IPS-18a (cell line): ENCODE results near the gene ERVK3-1.

ENCODE experiments used
- H3K27ac ChIP-seq: one replicate; pipeline ENCODE4 v1.5.1; 2013; ENCODE audit warnings: low read length
- H3K27me3 ChIP-seq: one replicate; pipeline ENCODE4 v1.6.1; 2013; ENCODE audit warnings: mild to moderate bottlenecking, low read length; ENCODE audit not compliant: control insufficient read depth, insufficient read depth
- H3K36me3 ChIP-seq: one replicate; pipeline ENCODE4 v1.6.1; 2013; ENCODE audit warnings: low read depth, low read length; ENCODE audit not compliant: control insufficient read depth
- H3K4me1 ChIP-seq: one replicate; pipeline ENCODE4 v1.6.1; 2013; ENCODE audit warnings: low read depth, low read length; ENCODE audit not compliant: control insufficient read depth
- H3K4me3 ChIP-seq: one replicate; pipeline ENCODE4 v1.5.1; 2013; ENCODE audit warnings: low read length
- H3K9ac ChIP-seq: one replicate; pipeline ENCODE4 v1.6.1; 2013; ENCODE audit warnings: mild to moderate bottlenecking, low read length, moderate library complexity
- H3K9me3 ChIP-seq: one replicate; pipeline ENCODE4 v1.6.1; 2013; ENCODE audit warnings: low read depth, low read length; ENCODE audit not compliant: control insufficient read depth

The ERVK3-1 gene

GRCh38 chr19:58349590-58349989 lies 44.4 kb downstream of the ERVK3-1 start:
- Histone ChIP-seq H3K9ac (no peak overlapping the region), H3K27ac (no peak overlapping the region), H3K4me3 (no peak overlapping the region), H3K27me3 (peaks cover 20% of the 10 kb centered on the region), H3K4me1 (peaks cover 4% of the 10 kb centered on the region), H3K36me3 (no peaks in the 10 kb centered on the region), H3K9me3 (no peaks in the 10 kb centered on the region)

DNA sequence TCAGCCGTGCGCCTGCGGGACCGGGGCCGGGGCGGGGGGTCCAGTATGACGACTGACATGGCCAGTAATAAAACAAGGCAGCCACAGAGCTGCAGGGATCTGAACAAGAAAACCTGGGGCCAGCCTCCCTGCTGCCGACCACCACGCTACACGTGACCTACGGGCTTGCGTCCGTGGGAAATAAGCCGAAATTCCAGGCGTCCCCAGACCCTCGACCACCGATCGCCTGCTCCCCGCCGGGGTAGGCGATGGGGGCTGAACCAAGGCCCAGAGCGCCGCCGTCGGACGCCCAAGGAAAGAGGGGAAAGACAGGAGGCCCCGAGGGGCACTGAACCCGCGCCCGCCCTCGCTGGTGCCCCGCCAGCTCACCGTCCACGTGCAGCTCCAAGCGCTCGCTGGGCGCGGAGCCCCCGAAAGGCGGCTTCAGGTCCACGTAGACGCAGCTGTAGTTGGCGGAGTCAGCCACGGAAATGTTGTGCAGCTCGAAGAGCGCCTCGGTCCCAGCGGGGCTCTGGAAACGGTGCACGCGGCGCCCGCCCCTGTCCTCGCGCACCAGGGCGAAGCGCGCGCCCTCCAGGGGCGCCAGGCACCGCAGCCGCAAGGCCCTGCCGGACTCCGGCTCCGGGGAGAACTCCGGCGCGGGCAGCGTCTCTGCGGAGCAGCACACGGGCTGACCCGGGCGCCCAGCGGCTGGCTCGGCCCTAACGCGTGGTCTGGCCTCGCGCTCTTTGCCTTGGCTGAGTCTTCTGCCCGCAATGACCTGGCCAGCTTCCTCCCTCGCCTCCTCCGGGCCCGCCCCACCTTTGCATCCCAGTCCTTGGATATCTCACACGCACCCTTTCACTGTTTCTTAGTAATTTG lies 45.1 kb downstream of the ERVK3-1 start:
- peaks cover 4% of the 10 kb centered on the region for H3K4me1 ChIP-seq
- H3K9me3 ChIP-seq: no peaks in the 10 kb centered on the region
- H3K36me3 ChIP-seq: no peaks in the 10 kb centered on the region
- no peak overlapping the region for H3K4me3 ChIP-seq
- no peak overlapping the region for H3K9ac ChIP-seq
- no peak overlapping the region for H3K27ac ChIP-seq
- peaks cover 20% of the 10 kb centered on the region for H3K27me3 ChIP-seq

- Histone ChIP-seq H3K4me3 (no peak overlapping the region), H3K9ac (no peak overlapping the region), H3K27me3 (peaks cover 16% of the 10 kb centered on the region), H3K27ac (no peak overlapping the region), H3K36me3 (no peaks in the 10 kb centered on the region), H3K9me3 (no peaks in the 10 kb centered on the region), H3K4me1 (peaks cover 4% of the 10 kb centered on the region)
Measured at GRCh38 chr19:58350871-58351557, 45.8 kb downstream of the ERVK3-1 start.

DNA sequence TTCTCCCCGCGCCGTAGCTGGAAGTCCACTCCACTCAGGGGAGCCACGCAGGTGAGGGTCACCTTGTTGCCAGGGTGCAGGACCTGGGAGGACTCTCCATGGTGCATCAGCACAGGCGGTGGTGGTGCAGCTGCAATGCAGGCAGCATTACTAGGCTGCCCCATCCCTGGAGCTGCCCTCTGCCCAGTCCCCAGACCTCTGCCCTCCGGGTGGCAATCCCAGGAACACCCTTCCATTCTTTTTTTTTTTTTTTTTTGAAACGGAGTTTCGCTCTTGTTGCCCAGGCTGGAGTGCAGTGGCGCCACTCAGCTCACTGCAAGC lies 46.3 kb downstream of the ERVK3-1 start:
- Histone ChIP-seq H3K27me3 (peaks cover 11% of the 10 kb centered on the region), H3K36me3 (no peaks in the 10 kb centered on the region), H3K9ac (no peak overlapping the region), H3K4me1 (peaks cover 4% of the 10 kb centered on the region), H3K9me3 (no peaks in the 10 kb centered on the region), H3K4me3 (no peak overlapping the region), H3K27ac (no peak overlapping the region)

DNA sequence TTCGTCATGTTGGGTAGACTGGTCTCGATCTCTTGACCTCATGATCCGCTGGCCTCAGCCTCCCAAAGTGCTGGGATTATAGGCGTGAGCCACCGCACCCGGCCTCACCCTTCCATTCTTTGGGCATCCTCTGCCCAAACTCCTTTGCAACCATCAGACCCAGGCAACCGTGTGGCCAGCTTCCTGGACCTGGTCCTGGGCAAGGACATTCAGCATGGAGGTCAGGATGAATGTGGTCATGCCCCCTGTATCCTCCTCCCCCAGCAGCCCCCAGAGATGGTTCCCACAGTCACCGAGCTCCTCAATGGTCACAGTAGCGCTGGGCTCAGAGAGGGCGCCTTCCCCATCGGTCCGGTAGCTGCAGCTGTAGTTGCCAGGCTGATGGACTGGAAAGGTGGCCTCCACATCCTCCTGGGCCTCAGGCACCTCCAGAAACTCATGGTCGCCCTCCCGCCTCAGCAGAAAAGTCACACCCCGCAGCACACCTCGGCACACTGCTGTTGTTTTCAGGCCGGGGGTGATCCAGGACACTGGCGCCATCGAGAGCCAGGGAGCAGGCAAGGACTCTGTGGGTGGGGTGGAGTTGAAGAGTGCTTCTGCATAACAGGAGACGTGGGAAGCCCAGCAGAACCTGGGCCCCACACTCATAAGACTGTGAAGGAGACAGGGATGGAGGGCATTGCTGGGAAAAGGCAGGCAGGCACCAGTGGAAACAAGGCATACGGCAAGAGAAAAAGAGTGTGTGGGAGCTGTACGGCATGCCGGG lies 47.0 kb downstream of the ERVK3-1 start:
- no peak overlapping the region for H3K9ac ChIP-seq
- H3K4me3 ChIP-seq: no peak overlapping the region
- peaks cover 7% of the 10 kb centered on the region for H3K27me3 ChIP-seq
- no peak overlapping the region for H3K27ac ChIP-seq
- no peaks in the 10 kb centered on the region for H3K9me3 ChIP-seq
- H3K36me3 ChIP-seq: no peaks in the 10 kb centered on the region
- peaks cover 4% of the 10 kb centered on the region for H3K4me1 ChIP-seq

DNA sequence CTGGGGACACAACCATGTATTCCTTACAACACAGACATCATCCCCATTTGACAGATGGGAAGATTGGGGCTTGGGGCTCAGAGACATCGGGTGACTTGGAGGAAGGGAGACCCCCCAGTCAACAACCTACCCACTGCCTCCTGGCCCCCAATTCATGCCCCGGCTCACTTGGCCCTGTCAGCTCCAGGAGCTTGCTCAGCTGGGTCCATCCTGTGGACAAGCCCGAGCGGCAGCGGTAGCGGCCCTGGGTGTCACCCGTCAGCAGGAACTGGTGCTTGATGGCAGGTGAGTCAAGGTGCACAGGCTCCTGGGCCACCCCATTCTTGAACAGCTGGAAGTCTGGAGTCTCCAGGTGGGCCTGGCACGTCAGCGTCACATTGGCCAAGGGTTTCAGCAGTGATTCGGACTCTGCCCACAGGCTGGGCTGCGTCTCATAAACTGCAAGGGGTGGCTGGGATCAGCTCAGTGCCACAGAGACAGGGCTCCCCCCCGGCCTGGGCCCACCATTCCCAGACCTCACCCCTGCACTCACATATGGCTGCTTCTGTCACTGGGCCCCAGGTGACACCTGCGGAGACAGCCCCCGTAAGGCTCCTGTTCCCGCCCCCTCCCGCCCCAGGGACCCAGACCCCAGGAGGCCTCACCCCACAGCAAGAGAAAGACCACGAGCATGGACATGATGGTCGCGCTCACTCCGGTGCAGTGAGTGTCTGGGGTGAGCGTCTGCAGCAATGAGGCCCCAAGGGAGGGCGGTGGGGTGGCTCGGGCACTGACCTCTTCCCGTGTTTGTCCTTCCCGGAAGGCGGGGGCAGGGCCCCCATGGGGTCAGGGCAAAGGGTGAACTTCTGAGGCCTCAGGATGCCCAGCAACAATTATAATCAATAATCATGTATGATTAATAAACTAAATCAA lies 47.8 kb downstream of the ERVK3-1 start, which contains the start of gene A1BG:
Gene A1BG (minus strand): TSS at position 733 of the 912 bp plus-strand sequence. CDS start 55 bp downstream, at position 678.
- no peaks in the 10 kb centered on the region for H3K36me3 ChIP-seq
- peaks cover 4% of the 10 kb centered on the region for H3K4me1 ChIP-seq
- no peak within 1 kb of the TSS for H3K27ac ChIP-seq
- no peaks in the 10 kb centered on the region for H3K9me3 ChIP-seq
- H3K27me3 ChIP-seq: peaks cover 7% of the 10 kb centered on the region
- H3K4me3 ChIP-seq: no peak within 1 kb of the TSS
- no peak within 1 kb of the TSS for H3K9ac ChIP-seq

DNA sequence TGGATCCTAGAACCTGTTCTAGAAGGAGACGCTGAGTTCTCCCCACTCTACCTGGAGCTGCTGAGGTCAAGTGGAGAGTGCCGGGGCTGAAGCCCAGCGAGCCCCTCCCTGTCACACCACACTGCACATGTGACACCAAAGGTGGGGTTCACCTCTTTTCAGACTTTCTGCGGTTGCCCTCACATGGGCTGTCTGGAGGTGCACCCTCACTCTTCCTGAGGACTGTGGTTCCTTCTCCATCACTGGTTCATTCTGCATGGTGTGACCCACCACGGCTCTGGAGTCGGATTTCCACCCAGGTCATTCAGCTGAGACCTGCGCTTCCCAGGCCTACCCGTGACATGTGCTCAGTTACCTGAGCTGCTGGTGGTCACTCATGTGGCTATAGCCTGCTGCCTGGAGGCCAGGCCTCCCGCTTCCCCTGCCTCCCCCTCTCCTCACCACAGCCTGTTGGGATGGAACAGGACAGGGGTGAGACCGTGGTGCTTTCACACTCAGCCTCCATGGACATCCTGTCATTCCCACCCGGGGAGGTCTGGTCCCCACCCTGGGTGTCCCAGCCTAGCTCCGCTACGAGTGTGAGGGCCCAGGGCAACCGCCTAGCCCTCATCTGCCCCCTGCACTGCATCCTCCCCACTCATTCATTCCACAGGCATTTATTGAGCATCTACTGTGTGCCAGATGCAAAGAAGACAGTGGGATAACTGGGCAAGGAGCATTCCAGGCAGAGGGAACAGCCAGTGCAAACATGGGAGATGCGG lies 48.7 kb downstream of the ERVK3-1 start:
- Histone ChIP-seq H3K4me1 (no peaks in the 10 kb centered on the region), H3K9ac (no peak overlapping the region), H3K9me3 (no peaks in the 10 kb centered on the region), H3K36me3 (no peaks in the 10 kb centered on the region), H3K27ac (no peak overlapping the region), H3K27me3 (no peaks in the 10 kb centered on the region), H3K4me3 (no peak overlapping the region)

- H3K9ac ChIP-seq: no peak overlapping the region
- no peak overlapping the region for H3K27ac ChIP-seq
- no peaks in the 10 kb centered on the region for H3K9me3 ChIP-seq
- H3K27me3 ChIP-seq: no peaks in the 10 kb centered on the region
- H3K36me3 ChIP-seq: no peaks in the 10 kb centered on the region
- no peaks in the 10 kb centered on the region for H3K4me1 ChIP-seq
- no peak overlapping the region for H3K4me3 ChIP-seq
Measured at GRCh38 chr19:58354478-58355030, 49.4 kb downstream of the ERVK3-1 start.

- Histone ChIP-seq H3K27ac (no peak overlapping the region), H3K9ac (no peak overlapping the region), H3K36me3 (no peaks in the 10 kb centered on the region), H3K4me3 (no peak overlapping the region), H3K4me1 (no peaks in the 10 kb centered on the region), H3K27me3 (no peaks in the 10 kb centered on the region), H3K9me3 (no peaks in the 10 kb centered on the region)
Measured at GRCh38 chr19:58355215-58355796, 50.1 kb downstream of the ERVK3-1 start.
